NCI-H524 (cell line): ENCODE measurements around the gene IL13.

Experiments
- DNase-seq, 2 experiments: peaks; one replicate each; lab custom pipeline; 2025; lab: John Stamatoyannopoulos, UW

IL13 gene

GRCh38 chr5:132655821-132656773, 1.9 kb upstream of the IL13 start:
- peak; percentile 46 to 55 for DNase-seq

- DNase-seq, result no peak
Measured at GRCh38 chr5:132656774-132657355, 1.1 kb upstream of the IL13 start.

GRCh38 chr5:132658381-132659302, 669 bp downstream of the IL13 start:
- DNase-seq, result no peak

- DNase-seq, result no peak
Measured at GRCh38 chr5:132659598-132660493, 1.9 kb downstream of the IL13 start.

GRCh38 chr5:132661231-132662003, 3.4 kb downstream of the IL13 start:
- no peak for DNase-seq

- DNase-seq, result no peak
Measured at GRCh38 chr5:132662004-132662401, 4.0 kb downstream of the IL13 start.

- DNase-seq, result no peak
Measured at GRCh38 chr5:132662925-132663770, 5.2 kb downstream of the IL13 start.

GRCh38 chr5:132663771-132664695, 6.1 kb downstream of the IL13 start:
- DNase-seq, result no peak

- no peak for DNase-seq
Measured at GRCh38 chr5:132664696-132665209, 6.8 kb downstream of the IL13 start.

- DNase-seq, result no peak
Measured at GRCh38 chr5:132665574-132666080, 7.7 kb downstream of the IL13 start.

GRCh38 chr5:132666310-132667123, 8.5 kb downstream of the IL13 start:
- no peak for DNase-seq

GRCh38 chr5:132667309-132667708, 9.3 kb downstream of the IL13 start:
- no peak for DNase-seq

GRCh38 chr5:132667761-132668705, 10.1 kb downstream of the IL13 start:
- DNase-seq, result no peak

- no peak for DNase-seq
Measured at GRCh38 chr5:132668706-132669454, 10.9 kb downstream of the IL13 start.

GRCh38 chr5:132669455-132669820, 11.5 kb downstream of the IL13 start:
- DNase-seq, result no peak
